GM23338 (cell line): ENCODE results near the gene INO80.

Source experiments
- CREB1 ChIP-seq: fragments of 250-450 bp; sonication (Bioruptor Pico); IDR thresholded peaks from 2 replicates; pipeline ENCODE4 v1.5.0; 2020; ENCODE audit warnings: low read depth, mild to moderate bottlenecking, moderate library complexity
- CTCF ChIP-seq, 2 experiments: fragments of 200-600 bp in 1 of 2; sonication (generic) in 1 of 2; conservative IDR thresholded peaks; 2 replicates each; pipeline versions ENCODE4 v1.5.1 to v1.6.1; 2016 to 2017; ENCODE audit warnings: antibody characterized with exemption in 2 of 2, low read depth in 2 of 2, mild to moderate bottlenecking in 2 of 2, moderate library complexity in 1 of 2
- ETS1 ChIP-seq: IDR thresholded peaks from 2 replicates; pipeline ENCODE4 v1.6.1; 2016; ENCODE audit warnings: antibody characterized with exemption
- EZH2 ChIP-seq: fragments of 200-600 bp; sonication (generic); IDR thresholded peaks from one replicate; pipeline ENCODE4 v1.8.0; 2017; ENCODE audit warnings: antibody characterized with exemption, mild to moderate bottlenecking, low read depth; ENCODE audit not compliant: unreplicated experiment
- POLR2AphosphoS5 ChIP-seq: IDR thresholded peaks from 2 replicates; pipeline ENCODE4 v1.6.1; 2016; ENCODE audit warnings: antibody characterized with exemption, low read depth
- ZNF114 ChIP-seq: fragments of 250-450 bp; sonication (Bioruptor Pico); IDR thresholded peaks from 2 replicates; pipeline ENCODE4 v1.5.0; 2020; ENCODE audit warnings: mild to moderate bottlenecking, moderate library complexity

GRCh38 chr15:40960151-40960885 is 155.8 kb downstream of the INO80 start:
- TF ChIP-seq CTCF (conservative IDR thresholded peaks at IDR 0.05; ENCODE audit: low read depth in 2 of 2): no peak
- TF ChIP-seq EZH2: no peak
- no peak for TF ChIP-seq ZNF114 (CRISPR knock-in tag)
- no peak for TF ChIP-seq CREB1 (CRISPR knock-in tag)
- TF ChIP-seq POLR2AphosphoS5: no peak
- TF ChIP-seq ETS1: no peak
